SK-N-MC (cell line): ENCODE data around the gene STX8.

Source experiments
- EZH2 ChIP-seq: fragments of 200-600 bp; sonication (generic); IDR thresholded peaks from one replicate; pipeline ENCODE4 v1.6.1; 2017; ENCODE audit warnings: antibody characterized with exemption
- FOXP2 ChIP-seq: optimal IDR thresholded peaks from 2 replicates; pipeline ENCODE3; 2011; ENCODE audit warnings: mild to moderate bottlenecking, moderate library complexity; ENCODE audit not compliant: insufficient read depth; ENCODE audit errors: extremely low read length, control extremely low read depth
- POLR2AphosphoS5 ChIP-seq: IDR thresholded peaks from 2 replicates; pipeline ENCODE4 v1.6.1; 2012; ENCODE audit warnings: mild to moderate bottlenecking, low read depth, low read length, borderline replicate concordance

- TF ChIP-seq EZH2 (no peak), POLR2AphosphoS5 (no peak), FOXP2 (no peak)
These were observed 291.7 kb downstream of the STX8 start for GRCh38 chr17:9283909-9284308.
